Forelimb muscle (tissue), 1 donor: Measurements from ENCODE around the gene GJA3. TPM values are rescaled to one million over a fixed set of nuclear protein-coding genes. Genes with fewer than 3 reads are reported as not detected.

Source experiments
- polyA plus RNA-seq: library from polyadenylated mRNA; unstranded; fragments of 120-200 nt; gene quantifications from one replicate; pipeline ENCODE4 v1.2.1, GENCODE V29; 2013; ENCODE audit not compliant: insufficient read length

GJA3 gene
- polyA plus RNA-seq, 1 donor = 5.8 TPM

Other genes starting within 250 kb of the GJA3 start
- 54.1 TPM for gene ZMYM2, start 202.3 kb downstream of the GJA3 start, polyA plus RNA-seq
- 0.51 TPM for gene GJB2, start 31.9 kb upstream of the GJA3 start, polyA plus RNA-seq
- not detected for gene GJB6, start 71.3 kb upstream of the GJA3 start, polyA plus RNA-seq